GOT3 (cell line): ENCODE measurements around the gene DPEP3.
A peak's percentile ranks its signal among the peaks of the same experiment; 100 is the strongest.
"Not testable (repeated sequence)": the region's sequence is repeated elsewhere in the genome, so short reads cannot be mapped to it uniquely, and the experiment has no call there.

Source experiments
- DNase-seq: peaks from one replicate; lab custom pipeline; 2025; ENCODE audit warnings: mixed read lengths; lab: John Stamatoyannopoulos, UW

DPEP3 gene

DNA sequence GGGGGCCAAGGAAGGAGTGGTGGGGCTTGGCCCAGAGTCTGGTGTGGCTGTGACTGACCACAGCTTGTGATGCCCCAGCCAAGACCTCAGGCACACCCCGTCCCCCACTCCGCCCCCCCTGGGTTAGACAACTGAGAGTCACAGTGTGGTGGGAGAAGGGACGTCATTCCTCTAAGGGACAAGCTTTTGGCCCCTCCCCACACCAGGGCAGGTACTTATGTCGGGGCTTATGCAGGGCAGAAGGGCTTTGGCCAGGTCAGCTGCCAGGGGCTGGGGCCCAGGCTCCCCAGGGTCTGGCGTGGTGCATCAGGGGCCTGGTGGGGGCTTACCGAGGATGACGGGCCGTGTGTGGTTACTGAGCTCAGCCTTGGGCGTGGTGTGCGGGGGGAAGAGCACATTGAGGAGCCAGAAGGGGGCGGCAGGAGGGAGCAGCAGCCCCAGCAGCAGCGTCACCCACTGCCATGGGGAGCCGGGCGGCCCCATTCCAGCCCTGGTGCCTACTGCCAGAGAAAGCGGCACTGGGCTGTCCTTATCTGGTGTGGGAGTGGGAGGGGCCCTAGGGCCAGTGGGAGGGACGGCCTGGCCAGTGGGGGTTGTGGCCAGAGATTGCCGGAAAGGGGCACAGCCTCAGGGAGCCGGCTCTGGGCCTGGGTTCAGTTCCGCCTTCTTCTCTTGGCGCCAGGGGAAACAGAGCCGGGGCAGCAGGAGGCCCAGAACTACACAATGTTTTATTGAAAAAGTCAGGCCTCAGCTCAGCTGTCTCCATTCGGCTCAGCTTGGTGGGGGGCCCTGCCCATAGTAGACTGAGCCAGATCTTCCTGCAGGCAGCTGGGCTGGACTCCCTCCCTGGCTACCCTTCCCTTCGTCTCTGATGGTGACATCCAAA lies 36.4 kb downstream of the DPEP3 start, which contains the start of gene LCAT:
Gene LCAT (minus strand): TSS at position 502 of the 886 bp plus-strand sequence. CDS start 19 bp downstream, at position 483.
- no peak for DNase-seq

DNA sequence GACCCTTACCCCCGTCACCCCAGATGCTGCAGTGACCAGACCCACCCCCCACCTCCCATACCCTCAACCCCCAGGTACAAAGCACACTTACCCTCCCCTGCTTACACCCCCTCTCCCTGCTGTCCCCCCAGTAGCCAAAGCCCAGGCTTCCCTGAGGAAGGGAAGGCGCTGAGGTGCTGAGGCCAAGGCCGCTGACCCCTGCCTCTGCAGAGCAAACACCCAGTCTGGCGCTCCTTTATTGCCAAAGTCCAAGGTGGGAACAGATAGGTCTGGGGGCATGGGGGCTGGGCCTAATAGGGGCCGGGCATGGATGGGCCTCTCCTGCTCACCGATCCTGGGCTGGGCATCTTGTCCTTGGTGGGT lies 37.1 kb downstream of the DPEP3 start:
- no peak for DNase-seq

DNA sequence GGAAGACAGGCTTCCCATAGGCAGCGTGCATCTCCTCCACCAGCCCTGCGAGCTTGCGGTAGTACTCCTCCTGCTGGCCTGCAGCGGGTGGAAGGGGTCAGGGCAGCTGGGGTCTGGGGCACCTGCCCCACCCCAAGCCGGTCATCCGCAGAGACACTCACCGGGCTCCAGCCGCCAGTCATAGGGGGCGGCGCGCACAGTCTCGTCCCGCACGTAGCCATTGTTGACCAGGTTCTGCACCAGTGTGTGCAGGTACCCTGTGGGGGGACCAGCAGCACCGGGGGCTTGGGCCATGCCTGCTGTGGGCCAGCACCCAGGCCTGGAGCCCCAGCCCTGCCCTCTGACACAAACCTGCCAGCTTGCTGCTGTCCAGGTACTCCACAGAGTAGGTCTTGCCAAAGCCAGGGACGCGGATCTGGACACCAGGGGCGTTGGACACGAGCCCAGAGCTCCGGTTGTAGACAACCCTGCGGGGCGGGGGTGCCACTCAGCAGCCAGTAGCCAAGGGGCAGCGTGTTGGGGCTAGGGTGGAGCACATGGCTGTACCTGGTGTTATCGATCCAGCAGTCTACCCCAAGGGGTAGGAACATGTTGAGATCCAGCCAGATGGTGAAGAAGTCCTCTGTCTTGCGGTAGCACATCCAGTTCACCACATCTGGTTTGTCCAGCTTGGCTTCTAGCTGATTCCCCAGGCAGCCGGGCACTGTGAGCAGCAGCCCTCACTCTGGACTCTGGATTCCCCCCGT lies 37.6 kb downstream of the DPEP3 start:
- no peak for DNase-seq

DNA sequence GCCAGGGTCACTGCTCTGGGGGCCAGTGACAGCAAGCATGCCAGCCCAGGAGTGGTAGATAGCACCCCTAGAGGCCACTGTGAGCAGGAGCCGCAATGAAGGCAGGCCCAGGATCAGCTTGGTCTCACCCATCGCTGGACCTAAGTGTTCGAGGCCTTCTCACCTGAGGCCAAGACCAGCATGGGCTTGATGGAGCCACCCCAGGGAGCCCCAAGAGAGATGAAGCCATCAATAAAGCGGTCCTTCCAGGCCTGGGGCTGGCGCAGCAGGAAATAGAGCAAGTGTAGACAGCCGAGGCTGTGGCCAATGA lies 38.1 kb downstream of the DPEP3 start:
- DNase-seq: no peak

- DNase-seq: no peak
Measured at GRCh38 chr16:67941469-67942199, 38.7 kb downstream of the DPEP3 start.

DNA sequence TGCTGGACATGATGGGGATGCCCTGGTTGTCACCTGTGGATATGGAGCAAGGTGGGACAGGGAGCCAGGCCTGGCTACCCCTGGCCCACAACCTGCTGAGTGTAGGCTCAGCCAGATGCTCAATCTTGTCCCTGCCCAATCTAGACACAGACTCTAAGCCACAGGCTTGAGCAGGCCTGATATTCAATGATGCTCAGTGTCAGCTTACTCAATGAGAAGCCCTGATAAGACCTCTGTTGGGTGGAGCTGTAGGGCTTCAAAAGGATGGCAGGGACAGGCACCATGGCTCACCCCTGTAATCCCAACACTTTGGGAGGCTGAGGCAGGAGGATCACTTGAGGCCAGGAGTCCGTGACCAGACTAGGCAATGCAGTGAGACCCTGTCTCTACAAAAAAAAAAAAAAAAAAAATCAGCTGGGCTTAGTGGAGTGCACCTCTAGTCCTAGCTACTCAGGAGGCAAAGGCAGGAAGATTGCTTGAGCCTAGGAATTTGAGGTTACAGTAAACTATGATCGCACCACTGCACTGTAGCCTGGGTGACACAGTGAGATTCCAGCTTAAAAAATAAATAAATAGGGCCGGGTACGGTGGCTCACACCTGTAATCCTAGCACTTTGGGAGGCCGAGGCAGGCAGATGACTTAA lies 39.7 kb downstream of the DPEP3 start:
- no peak for DNase-seq

GRCh38 chr16:67939507-67940445 lies 40.5 kb downstream of the DPEP3 start:
- DNase-seq: no peak

GRCh38 chr16:67937713-67938112 lies 42.6 kb downstream of the DPEP3 start:
- not testable (repeated sequence) for DNase-seq

GRCh38 chr16:67936880-67937605 lies 43.3 kb downstream of the DPEP3 start:
- DNase-seq: no peak

DNA sequence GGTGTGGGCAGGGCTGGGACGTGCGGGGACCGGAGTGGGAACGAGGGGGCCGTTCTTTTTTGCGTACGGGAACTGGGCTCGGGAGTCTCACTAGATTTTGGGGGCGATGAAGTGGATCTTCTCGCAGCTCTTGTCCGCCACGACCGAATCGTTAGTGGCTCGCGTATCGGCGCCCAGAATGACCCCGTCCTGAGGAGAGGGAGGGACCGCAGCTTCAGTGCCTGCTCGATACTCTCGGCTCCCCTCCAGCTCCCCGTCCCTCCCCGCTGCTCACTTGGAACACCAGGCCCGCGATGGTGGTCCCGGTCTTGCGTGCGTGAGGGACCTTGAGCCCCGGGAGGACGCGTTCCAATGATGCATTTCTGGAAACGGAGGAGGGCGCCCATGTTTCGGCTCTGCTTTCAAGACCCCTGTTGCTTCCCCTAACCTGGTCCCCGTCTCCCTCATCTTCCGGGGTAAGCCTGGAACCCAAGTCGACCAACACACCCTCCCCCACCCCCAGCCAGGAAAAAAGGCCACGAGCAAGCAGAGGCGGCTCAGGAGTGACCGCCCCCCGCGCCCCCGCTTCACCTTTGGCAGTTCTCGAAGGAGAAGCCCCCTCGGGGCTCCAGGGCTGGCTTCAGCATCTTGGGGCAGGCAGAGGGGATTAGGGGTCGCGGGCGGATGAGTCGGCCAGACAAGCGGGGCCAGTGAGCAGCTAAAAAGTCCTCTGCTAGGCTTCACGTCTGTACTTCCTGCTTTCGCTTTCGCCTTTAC lies 44.0 kb downstream of the DPEP3 start, which contains the start of gene PSMB10:
Gene PSMB10 (minus strand): TSS at position 727 of the 756 bp plus-strand sequence. CDS start 101 bp downstream, at position 626.
- DNase-seq: no peak

DNA sequence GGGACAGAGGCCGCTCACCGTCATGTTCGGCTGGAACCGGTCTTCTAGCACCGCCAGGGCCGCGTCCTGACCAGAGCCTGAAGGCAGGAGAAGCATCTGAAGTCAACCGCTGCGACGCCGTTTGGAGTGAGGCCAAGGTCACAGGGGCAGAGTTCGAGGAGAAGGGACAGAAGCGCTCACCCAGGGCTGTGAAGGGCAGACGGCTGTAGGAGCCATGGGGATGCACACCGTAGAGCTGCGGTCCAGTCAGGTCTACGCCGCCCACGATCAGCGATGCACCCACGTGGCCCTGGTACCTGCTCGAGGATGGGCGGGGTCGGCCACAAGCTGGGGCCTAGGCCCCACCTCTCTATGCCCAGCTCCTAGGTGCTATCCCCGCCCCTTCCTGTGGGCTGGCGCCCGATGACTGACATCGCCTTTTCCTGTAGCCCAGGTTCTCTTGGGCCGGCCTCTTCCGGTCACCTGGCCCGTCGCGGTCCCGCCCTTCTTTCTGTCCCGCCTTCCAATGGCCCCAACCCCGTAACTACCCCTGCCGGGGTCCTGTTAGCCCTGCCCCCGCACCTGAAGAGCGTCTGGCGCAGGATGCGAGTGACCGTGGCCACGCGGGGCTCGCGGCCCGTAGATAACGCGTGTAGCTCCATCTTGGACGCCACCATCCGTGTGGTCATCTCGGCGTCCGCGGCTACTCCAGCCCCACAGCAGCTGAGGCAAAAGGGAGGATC lies 44.7 kb downstream of the DPEP3 start:
- DNase-seq: peak; percentile 69

GRCh38 chr16:67935101-67935401 lies 45.2 kb downstream of the DPEP3 start:
- no peak for DNase-seq

DNA sequence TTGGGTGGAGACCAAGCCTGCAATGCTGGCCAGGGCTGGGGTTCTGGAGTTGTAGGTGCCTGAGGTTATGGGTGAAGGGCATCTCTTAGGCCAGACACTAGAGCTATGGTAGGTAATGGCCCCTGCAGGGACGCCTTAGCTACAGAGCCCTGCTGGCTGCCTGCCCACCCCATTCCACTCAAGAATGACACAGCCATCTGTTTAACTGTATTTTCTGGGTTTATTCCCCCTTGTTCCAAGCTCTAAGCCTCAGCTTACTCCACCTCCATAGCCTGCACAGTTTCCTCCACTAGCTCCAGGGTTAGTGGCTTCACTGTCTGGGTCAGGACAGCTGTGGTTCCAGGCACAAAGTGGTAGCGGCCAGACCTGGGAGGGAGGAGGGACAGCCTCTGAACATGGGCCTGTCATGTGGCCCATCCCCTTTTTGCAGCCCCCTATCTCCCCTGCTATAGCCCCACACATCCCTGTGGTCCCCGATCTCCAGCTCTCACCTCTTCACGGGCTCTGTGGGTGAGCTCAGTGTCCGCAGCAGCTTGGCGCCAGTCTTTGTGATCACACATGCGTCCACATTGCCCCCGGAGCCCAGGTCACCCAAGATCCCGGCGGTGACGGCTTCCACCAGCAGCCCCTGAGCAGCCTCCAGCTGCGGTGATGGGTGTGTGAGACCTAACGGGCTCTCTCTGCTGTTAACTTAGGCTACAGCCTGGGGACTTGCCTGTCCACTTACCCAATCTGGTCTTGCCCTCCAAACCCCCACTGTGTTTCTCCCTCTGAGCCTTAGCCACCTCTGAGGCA lies 45.8 kb downstream of the DPEP3 start:
- no peak for DNase-seq

- no peak for DNase-seq
Measured at GRCh38 chr16:67933805-67934204, 46.5 kb downstream of the DPEP3 start.

GRCh38 chr16:67932462-67932840 lies 47.8 kb downstream of the DPEP3 start:
- DNase-seq: no peak

GRCh38 chr16:67931712-67932461 lies 48.4 kb downstream of the DPEP3 start, which contains the start of gene CTRL:
Gene CTRL (minus strand): TSS chr16:67931862. CDS start chr16:67931852, 10 bp downstream.
- no peak for DNase-seq

DNA sequence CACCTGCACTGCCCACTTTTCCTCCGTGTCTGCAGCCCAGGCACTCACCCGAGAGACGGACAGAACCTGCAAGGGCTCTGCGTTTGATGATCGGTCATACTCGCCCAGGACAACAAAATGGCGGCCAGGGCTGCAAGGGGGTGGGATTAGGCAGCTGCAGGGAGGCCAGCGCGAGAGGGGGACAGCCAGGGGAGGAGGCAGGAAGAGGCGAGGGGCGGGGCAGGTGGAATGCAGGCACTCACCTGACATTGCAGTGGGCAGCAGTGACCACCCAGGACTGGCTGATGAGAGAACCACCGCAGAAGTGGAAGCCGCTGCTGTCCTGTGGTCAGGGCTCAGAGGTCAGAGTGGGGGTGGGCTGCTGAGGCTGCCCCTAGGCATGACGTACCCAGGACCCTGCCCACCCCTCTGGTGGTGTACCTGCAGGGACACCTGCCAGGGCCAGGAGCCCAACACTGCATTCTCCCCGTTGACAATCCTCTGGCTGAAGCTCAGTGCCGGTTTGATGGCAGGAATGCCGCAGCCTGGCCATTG lies 49.6 kb downstream of the DPEP3 start:
- no peak for DNase-seq
